Tibial artery (tissue), 4 donors: ENCODE data around the gene LTBR.

Source experiments
- DNase-seq, 2 donors: peaks; one replicate each; pipeline ENCODE4 v3.0.0-alpha.2; 2019
- H3K27ac ChIP-seq, 2 donors: fragments of 200-600 bp; sonication (generic) in 1 of 2; 1 replicate in 1 of 2; 2 replicates in 1 of 2; pipeline ENCODE4 v1.5.1; 2018 to 2019; ENCODE audit warnings: mild to moderate bottlenecking in 1 of 2
- H3K27me3 ChIP-seq, 2 donors: fragments of 200-600 bp; sonication (generic) in 1 of 2; one replicate each; pipeline versions ENCODE4 v1.5.1 to v1.6.0; 2016 to 2019
- H3K36me3 ChIP-seq, 3 donors: fragments of 200-600 bp; sonication (generic) in 2 of 3; one replicate each; pipeline ENCODE4 v1.5.1; 2016 to 2019; ENCODE audit warnings: mild to moderate bottlenecking in 2 of 3
- H3K4me1 ChIP-seq, 4 donors: fragments of 200-600 bp; sonication (generic) in 2 of 4; 1 replicate in 3 of 4; 2 replicates in 1 of 4; pipeline ENCODE4 v1.5.1; 2016 to 2019
- H3K4me3 ChIP-seq, 2 donors: fragments of 200-600 bp; sonication (generic) in 1 of 2; 1 replicate in 1 of 2; 2 replicates in 1 of 2; pipeline ENCODE4 v1.5.1; 2018 to 2019; ENCODE audit warnings: mild to moderate bottlenecking in 2 of 2
- H3K9me3 ChIP-seq, 3 donors: fragments of 200-600 bp; sonication (generic) in 1 of 3; one replicate each; pipeline ENCODE4 v1.5.1; 2016 to 2019
- CTCF ChIP-seq, 2 experiments: fragments of 200-600 bp in 1 of 2; fragments of 450-650 bp in 1 of 2; IDR thresholded peaks; one replicate each; pipeline ENCODE4 v1.5.1; 2017 to 2019; ENCODE audit warnings: antibody characterized with exemption in 2 of 2, mild to moderate bottlenecking in 1 of 2, moderate library complexity in 1 of 2
- intact Hi-C: fragments of 100-400 bp; cut with DNase I; formaldehyde crosslinking; loops from one replicate; pipeline ENCODE4 v1.15.0; 2023; ENCODE audit warnings: low total_unique reads

The LTBR gene

DNA sequence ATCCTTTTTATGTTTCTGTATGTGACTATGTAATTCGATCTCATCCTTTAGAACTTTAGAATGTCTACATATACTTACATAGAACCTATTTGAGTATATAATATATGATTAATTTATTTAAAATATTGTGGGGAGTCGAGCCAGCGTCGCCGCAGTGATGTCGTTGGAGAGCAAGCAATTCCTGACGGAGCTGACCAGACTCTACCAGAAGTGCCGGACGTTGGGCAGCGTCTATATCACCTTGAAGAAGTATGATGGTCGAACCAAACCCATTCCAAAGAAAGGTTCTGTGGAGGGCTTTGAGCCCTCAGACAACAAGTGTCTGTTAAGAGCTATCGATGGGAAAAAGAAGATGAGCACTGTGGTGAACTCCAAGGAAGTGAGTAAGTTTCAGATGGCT lies 54.4 kb downstream of the LTBR start:
- no peak for TF ChIP-seq CTCF (IDR thresholded peaks at IDR 0.05)
- DNase-seq = no peak
- Histone ChIP-seq H3K4me1 (no peaks in the 10 kb centered on the region), H3K9me3 (no peaks in the 10 kb centered on the region), H3K4me3 (no peak overlapping the region), H3K27ac (no peak overlapping the region), H3K27me3 (no peaks in the 10 kb centered on the region), H3K36me3 (peaks cover 0 to 38% (median 8%) of the 10 kb centered on the region in 3 donors)
- intact Hi-C loops = no loop called here

GRCh38 chr12:6440391-6440790 lies 56.4 kb downstream of the LTBR start:
- Histone ChIP-seq H3K27me3 (no peaks in the 10 kb centered on the region), H3K4me1 (no peaks in the 10 kb centered on the region), H3K9me3 (no peaks in the 10 kb centered on the region), H3K4me3 (no peak overlapping the region), H3K27ac (no peak overlapping the region), H3K36me3 (peaks cover 3 to 57% (median 9%) of the 10 kb centered on the region in 3 donors)
- no peak for TF ChIP-seq CTCF (IDR thresholded peaks at IDR 0.05)
- intact Hi-C loops = no loop called here
- no peak for DNase-seq
